Measurements from ENCODE around the gene PARD3B. TPM values are rescaled to one million over a fixed set of nuclear protein-coding genes. Genes with fewer than 3 reads are reported as not detected.

Gene PARD3B
- total RNA-seq, 4 donors from 2014 or later = 21.8 to 85.6 (median 36.1) TPM

DNA sequence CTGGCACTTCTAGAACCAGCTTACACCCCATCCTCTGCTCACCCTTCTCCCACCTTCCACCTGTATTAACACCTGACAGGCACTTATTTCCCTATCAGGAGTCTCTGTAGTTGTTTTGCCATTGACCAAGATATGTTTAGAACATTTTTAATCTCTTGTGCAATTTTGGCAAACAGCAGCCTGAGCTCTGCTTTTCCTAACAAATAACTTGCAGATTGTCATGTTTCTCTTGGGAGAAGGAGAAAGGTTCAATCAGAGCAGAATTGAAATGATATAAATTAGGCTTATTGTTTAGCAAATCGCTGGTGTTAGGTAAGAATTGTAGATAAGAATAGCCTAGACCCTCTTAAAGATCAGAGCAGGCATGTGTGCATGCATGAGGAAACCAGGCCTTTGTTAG is 225.5 kb downstream of the PARD3B start:
- peaks cover 0 to 4% of the 10 kb centered on the region in 2 donors for H3K4me1 ChIP-seq
- H3K27ac ChIP-seq = no peak overlapping the region
- no peak for DNase-seq
- TF ChIP-seq POLR2A (IDR thresholded peaks at IDR 0.05) = no peak
- TF ChIP-seq, protein P1, sequence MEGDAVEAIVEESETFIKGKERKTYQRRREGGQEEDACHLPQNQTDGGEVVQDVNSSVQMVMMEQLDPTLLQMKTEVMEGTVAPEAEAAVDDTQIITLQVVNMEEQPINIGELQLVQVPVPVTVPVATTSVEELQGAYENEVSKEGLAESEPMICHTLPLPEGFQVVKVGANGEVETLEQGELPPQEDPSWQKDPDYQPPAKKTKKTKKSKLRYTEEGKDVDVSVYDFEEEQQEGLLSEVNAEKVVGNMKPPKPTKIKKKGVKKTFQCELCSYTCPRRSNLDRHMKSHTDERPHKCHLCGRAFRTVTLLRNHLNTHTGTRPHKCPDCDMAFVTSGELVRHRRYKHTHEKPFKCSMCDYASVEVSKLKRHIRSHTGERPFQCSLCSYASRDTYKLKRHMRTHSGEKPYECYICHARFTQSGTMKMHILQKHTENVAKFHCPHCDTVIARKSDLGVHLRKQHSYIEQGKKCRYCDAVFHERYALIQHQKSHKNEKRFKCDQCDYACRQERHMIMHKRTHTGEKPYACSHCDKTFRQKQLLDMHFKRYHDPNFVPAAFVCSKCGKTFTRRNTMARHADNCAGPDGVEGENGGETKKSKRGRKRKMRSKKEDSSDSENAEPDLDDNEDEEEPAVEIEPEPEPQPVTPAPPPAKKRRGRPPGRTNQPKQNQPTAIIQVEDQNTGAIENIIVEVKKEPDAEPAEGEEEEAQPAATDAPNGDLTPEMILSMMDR (IDR thresholded peaks at IDR 0.05) = no peak
- no peak overlapping the region for H3K4me3 ChIP-seq
- intact Hi-C loops (cut with DNase I; ENCODE audit: low total_unique reads) = no loop called here
- no peaks in the 10 kb centered on the region for H3K27me3 ChIP-seq
- H3K9me3 ChIP-seq = no peaks in the 10 kb centered on the region
- no peaks in the 10 kb centered on the region for H3K36me3 ChIP-seq

DNA sequence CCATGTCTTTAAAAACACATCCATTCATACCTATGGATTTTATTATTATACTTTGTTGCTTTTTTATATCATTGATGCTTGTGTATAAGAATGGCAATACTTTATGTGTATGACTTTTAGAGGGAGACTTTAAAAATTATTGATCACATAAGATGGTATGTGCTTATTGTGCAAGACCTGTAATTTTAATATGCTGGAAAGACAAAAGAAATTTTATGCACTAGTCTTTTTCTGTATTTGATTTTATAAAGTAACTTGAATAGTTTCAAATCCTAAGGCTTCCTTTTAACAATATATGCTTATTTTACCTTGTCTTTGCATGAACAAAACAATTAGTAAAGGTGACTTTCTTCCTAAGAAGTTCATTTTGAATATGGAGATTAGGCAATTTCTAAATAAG is 226.4 kb downstream of the PARD3B start:
- intact Hi-C loops (cut with DNase I; ENCODE audit: low total_unique reads) = no loop called here
- no peak for DNase-seq
- no peak overlapping the region for H3K4me3 ChIP-seq
- no peak for TF ChIP-seq POLR2A (IDR thresholded peaks at IDR 0.05)
- TF ChIP-seq, protein P1 (IDR thresholded peaks at IDR 0.05) = no peak
- H3K36me3 ChIP-seq = no peaks in the 10 kb centered on the region
- no peaks in the 10 kb centered on the region for H3K9me3 ChIP-seq
- H3K27me3 ChIP-seq = no peaks in the 10 kb centered on the region
- no peak overlapping the region for H3K27ac ChIP-seq
- H3K4me1 ChIP-seq = peaks cover 0 to 5% of the 10 kb centered on the region in 2 donors

DNA sequence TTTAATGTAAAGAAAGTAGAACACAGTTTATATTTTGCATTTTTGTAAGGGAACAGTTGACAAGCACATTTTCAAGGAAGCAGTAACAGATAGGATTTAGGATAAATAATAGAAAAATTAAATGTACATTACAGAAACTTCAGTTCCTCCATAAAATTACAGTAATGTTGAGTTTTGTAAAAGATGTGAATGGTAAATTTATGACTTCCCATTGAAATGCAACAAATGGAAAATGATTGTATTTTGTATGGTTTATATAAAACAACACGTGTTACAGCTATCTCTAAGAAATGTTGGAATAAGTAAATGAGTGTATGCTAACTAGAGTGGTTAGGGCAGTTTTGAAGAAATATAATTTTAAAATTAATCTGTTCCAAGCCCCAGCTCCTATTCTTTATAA is 227.3 kb downstream of the PARD3B start:
- Histone ChIP-seq H3K9me3 (no peaks in the 10 kb centered on the region), H3K27ac (no peak overlapping the region), H3K4me1 (peaks cover 0 to 5% of the 10 kb centered on the region in 2 donors), H3K36me3 (no peaks in the 10 kb centered on the region), H3K27me3 (no peaks in the 10 kb centered on the region), H3K4me3 (no peak overlapping the region)
- DNase-seq = no peak
- TF ChIP-seq POLR2A (IDR thresholded peaks at IDR 0.05) = no peak
- TF ChIP-seq, protein P1 (IDR thresholded peaks at IDR 0.05) = no peak
- intact Hi-C loops (cut with DNase I; ENCODE audit: low total_unique reads) = no loop called here

DNA sequence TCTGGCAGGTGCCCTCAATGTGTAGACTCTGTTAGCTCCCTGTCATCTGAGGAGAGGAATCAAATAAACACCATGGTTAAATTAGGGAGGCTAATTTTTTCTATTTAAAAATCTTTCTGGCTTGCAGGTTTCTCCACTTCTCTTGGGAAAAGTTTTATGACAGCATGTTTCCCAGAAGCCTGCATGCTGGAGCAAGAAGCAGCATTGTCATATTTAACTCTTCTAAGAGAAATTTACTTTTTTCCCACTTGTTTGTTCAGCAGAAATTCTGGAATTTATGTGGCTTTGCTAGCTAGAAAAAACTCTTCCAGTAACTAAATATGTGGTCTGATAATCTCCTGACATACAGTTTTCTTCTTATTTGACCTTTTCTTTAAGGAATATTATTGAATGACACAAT is 230.5 kb downstream of the PARD3B start:
- intact Hi-C loops (cut with DNase I; ENCODE audit: low total_unique reads) = no loop called here

DNA sequence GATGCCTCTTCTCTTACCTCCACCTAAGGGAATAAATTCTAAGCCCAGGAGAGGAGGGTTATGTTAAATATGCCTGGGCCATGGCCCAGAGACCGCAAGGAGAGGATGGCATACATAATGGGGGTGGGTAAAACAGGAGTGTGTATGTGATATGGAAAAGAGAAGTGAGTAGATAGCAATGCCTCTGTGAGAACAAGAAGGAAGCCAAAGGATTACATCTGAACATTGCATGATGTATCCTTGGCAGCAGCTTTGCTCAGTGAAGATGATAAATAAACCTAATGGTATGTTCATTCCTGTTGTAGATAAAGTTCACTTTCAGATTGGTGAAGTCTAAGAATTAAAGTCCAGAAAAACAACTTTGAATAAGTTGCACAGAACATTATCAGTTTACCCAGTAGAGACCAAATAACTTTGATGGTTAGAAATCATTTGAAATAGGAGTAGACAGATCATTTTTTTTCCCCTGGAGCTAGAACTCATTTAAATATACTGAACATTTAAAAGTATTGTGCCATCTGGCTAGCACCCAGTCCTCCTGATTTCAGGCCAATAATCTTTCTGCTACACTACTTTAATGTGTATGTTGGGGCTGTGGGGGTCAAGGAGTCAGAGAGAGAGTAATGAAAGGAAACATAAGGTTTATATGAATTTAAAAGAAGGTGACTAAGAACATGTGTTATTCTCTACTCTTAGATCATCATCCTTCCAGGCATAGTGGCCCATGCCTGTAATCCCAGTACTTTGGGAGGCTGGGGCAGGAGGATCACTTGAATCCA is 231.7 kb downstream of the PARD3B start:
- no peak for TF ChIP-seq POLR2A (IDR thresholded peaks at IDR 0.05)
- TF ChIP-seq, protein P1 (IDR thresholded peaks at IDR 0.05) = no peak
- Histone ChIP-seq H3K4me1 (peaks cover 0 to 5% of the 10 kb centered on the region in 2 donors), H3K27me3 (no peaks in the 10 kb centered on the region), H3K9me3 (no peaks in the 10 kb centered on the region), H3K36me3 (no peaks in the 10 kb centered on the region), H3K4me3 (no peak overlapping the region), H3K27ac (no peak overlapping the region)
- intact Hi-C loops (cut with DNase I; ENCODE audit: low total_unique reads) = no loop called here
- no peak for DNase-seq

More for the DNA sequence above, 230.5 kb downstream of the PARD3B start:
- Histone ChIP-seq H3K4me1 (peaks cover 0 to 5% of the 10 kb centered on the region in 2 donors), H3K36me3 (no peaks in the 10 kb centered on the region), H3K9me3 (no peaks in the 10 kb centered on the region), H3K27ac (no peak overlapping the region), H3K4me3 (no peak overlapping the region), H3K27me3 (no peaks in the 10 kb centered on the region)
- DNase-seq = no peak
- no peak for TF ChIP-seq POLR2A (IDR thresholded peaks at IDR 0.05)
- TF ChIP-seq, protein P1 (IDR thresholded peaks at IDR 0.05) = no peak
